ENCODE data around the gene SNRK.

- TF ChIP-seq, protein P1, sequence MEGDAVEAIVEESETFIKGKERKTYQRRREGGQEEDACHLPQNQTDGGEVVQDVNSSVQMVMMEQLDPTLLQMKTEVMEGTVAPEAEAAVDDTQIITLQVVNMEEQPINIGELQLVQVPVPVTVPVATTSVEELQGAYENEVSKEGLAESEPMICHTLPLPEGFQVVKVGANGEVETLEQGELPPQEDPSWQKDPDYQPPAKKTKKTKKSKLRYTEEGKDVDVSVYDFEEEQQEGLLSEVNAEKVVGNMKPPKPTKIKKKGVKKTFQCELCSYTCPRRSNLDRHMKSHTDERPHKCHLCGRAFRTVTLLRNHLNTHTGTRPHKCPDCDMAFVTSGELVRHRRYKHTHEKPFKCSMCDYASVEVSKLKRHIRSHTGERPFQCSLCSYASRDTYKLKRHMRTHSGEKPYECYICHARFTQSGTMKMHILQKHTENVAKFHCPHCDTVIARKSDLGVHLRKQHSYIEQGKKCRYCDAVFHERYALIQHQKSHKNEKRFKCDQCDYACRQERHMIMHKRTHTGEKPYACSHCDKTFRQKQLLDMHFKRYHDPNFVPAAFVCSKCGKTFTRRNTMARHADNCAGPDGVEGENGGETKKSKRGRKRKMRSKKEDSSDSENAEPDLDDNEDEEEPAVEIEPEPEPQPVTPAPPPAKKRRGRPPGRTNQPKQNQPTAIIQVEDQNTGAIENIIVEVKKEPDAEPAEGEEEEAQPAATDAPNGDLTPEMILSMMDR (IDR thresholded peaks at IDR 0.05; ENCODE audit: borderline replicate concordance, extremely low read depth, low read length, poor library complexity, severe bottlenecking) = no peak
- no peak for TF ChIP-seq EZH2 (IDR thresholded peaks at IDR 0.05; ENCODE audit: borderline replicate concordance, low read depth, low read length, severe bottlenecking)
Observed at GRCh38 chr3:43364926-43365325, 78.6 kb downstream of the SNRK start.

Data from DND-41 (cell line).